Sigmoid colon (tissue), 4 donors: ENCODE measurements around the gene PLEKHG5.

ENCODE experiments used
- EP300 ChIP-seq, 4 donors: sonication (generic); formaldehyde crosslinking; IDR thresholded peaks; one replicate each; pipeline ENCODE4 v1.6.1; 2017; ENCODE audit warnings: antibody characterized with exemption in 4 of 4
- POLR2A ChIP-seq, 2 donors: fragments of 450-650 bp; IDR thresholded peaks; one replicate each; pipeline ENCODE4 v1.6.1; 2016; ENCODE audit warnings: antibody characterized with exemption in 2 of 2, mild to moderate bottlenecking in 2 of 2, moderate library complexity in 2 of 2
- POLR2AphosphoS5 ChIP-seq, 4 donors: sonication (generic); formaldehyde crosslinking; IDR thresholded peaks; one replicate each; pipeline ENCODE4 v1.6.1; 2017; ENCODE audit warnings: antibody characterized with exemption in 4 of 4

- no peak for TF ChIP-seq POLR2AphosphoS5 (IDR thresholded peaks at IDR 0.05)
- TF ChIP-seq EP300 (IDR thresholded peaks at IDR 0.05) = no peak
- TF ChIP-seq POLR2A (IDR thresholded peaks at IDR 0.05) = no peak
These were observed 37.0 kb upstream of the PLEKHG5 start for GRCh38 chr1:6528492-6528891.
